CD1c-positive myeloid dendritic cell (primary cell): ENCODE measurements around the gene ATAD3B.
"Not testable (repeated sequence)": the region's sequence is repeated elsewhere in the genome, so short reads cannot be mapped to it uniquely, and the experiment has no call there.

Experiments used
- DNase-seq: peaks from one replicate; pipeline ENCODE4 v3.0.0-alpha.2; 2016; ENCODE audit errors: extremely low spot score

ATAD3B gene

GRCh38 chr1:1471389-1472052 lies at the start of gene ATAD3B:
ATAD3B (plus strand) TSS chr1:1471765; CDS start chr1:1471885, 120 bp downstream.
- peak; percentile 96 for DNase-seq

GRCh38 chr1:1421907-1422464 lies 49.6 kb upstream of the ATAD3B start:
- DNase-seq, result no peak

- DNase-seq, result no peak
These were observed 48.9 kb upstream of the ATAD3B start for GRCh38 chr1:1422465-1423244.

- DNase-seq, result no peak
These were observed 48.3 kb upstream of the ATAD3B start for GRCh38 chr1:1423245-1423597.

- no peak for DNase-seq
These were observed 46.9 kb upstream of the ATAD3B start for GRCh38 chr1:1424707-1425106.

- DNase-seq, result no peak
These were observed 46.2 kb upstream of the ATAD3B start for GRCh38 chr1:1425426-1425752.

GRCh38 chr1:1425753-1426495 lies 45.6 kb upstream of the ATAD3B start:
- no peak for DNase-seq

- DNase-seq, result no peak
These were observed 45.0 kb upstream of the ATAD3B start for GRCh38 chr1:1426496-1427105.

GRCh38 chr1:1427106-1427819 lies 44.3 kb upstream of the ATAD3B start:
- no peak for DNase-seq

GRCh38 chr1:1427820-1428148 lies 43.8 kb upstream of the ATAD3B start:
- DNase-seq, result no peak

- no peak for DNase-seq
These were observed 43.4 kb upstream of the ATAD3B start for GRCh38 chr1:1428174-1428573.

GRCh38 chr1:1428967-1429366 lies 42.6 kb upstream of the ATAD3B start:
- not testable (repeated sequence) for DNase-seq

- DNase-seq, result no peak
These were observed 41.9 kb upstream of the ATAD3B start for GRCh38 chr1:1429671-1430073.

- no peak for DNase-seq
These were observed 41.2 kb upstream of the ATAD3B start for GRCh38 chr1:1430114-1430982.

GRCh38 chr1:1430992-1431844 lies 40.3 kb upstream of the ATAD3B start:
- no peak for DNase-seq

GRCh38 chr1:1431845-1432273 lies 39.7 kb upstream of the ATAD3B start:
- no peak for DNase-seq

- DNase-seq, result no peak
These were observed 39.2 kb upstream of the ATAD3B start for GRCh38 chr1:1432274-1432950.

GRCh38 chr1:1432951-1433803 lies 38.4 kb upstream of the ATAD3B start:
- peak; percentile 10 for DNase-seq
